WI38 (cell line): Measurements from ENCODE around the gene ZNF417.

Source experiments
- H3K4me3 ChIP-seq: 2 replicates; pipeline ENCODE4 v1.5.1; 2011; ENCODE audit warnings: low read depth, mild to moderate bottlenecking, control low read depth, low read length
- TF ChIP-seq, protein P1 (sequence below): IDR thresholded peaks from 2 replicates; pipeline ENCODE4 v1.5.1; 2012; ENCODE audit warnings: low read depth, mild to moderate bottlenecking, control low read depth, low read length

Gene ZNF417

DNA sequence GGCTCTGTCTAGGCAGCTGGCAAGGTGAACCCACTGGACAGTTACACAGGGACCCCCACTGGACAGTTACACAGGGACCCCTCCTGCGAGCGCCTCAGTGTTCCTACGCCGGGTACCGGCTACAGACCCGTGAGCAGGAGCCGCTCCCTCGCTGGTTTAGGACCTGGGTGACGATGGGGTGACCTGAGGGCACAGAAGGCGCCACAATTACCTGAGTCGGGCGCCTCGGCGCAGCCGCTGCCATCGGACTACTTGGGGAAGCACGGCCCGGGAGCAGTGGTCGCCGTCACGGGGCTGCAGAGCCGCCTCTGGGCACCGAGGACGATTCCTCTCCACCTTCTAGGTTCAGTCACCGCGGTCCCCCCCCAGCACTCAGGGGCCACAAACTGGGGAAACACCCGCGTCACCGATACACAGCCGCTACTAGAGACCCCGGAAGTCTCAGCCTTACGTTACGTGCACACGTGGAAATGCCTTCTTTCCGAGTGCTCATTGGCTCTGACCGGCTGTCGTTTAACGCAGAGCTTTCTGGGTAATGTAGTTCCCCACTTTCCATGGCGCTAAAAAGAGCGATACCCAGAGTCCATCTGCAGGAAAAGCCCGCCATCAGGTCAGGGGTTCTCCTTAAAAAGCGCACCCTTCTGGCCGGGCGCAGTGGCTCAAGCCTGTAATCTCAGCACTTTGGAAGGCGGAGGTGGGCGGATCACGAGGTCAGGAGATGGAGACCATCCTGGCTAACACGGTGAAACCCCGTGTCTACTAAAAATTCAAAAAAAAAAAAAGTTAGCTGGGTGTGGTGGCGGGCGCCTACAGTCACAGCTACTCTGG lies at the start of gene ZNF417:
TSS of gene ZNF417 (minus strand) at position 425 of the 828 bp plus-strand sequence. CDS start at position 244, 181 bp downstream.
- TF ChIP-seq, protein P1, sequence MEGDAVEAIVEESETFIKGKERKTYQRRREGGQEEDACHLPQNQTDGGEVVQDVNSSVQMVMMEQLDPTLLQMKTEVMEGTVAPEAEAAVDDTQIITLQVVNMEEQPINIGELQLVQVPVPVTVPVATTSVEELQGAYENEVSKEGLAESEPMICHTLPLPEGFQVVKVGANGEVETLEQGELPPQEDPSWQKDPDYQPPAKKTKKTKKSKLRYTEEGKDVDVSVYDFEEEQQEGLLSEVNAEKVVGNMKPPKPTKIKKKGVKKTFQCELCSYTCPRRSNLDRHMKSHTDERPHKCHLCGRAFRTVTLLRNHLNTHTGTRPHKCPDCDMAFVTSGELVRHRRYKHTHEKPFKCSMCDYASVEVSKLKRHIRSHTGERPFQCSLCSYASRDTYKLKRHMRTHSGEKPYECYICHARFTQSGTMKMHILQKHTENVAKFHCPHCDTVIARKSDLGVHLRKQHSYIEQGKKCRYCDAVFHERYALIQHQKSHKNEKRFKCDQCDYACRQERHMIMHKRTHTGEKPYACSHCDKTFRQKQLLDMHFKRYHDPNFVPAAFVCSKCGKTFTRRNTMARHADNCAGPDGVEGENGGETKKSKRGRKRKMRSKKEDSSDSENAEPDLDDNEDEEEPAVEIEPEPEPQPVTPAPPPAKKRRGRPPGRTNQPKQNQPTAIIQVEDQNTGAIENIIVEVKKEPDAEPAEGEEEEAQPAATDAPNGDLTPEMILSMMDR = peak; percentile 18; the same call in 1 of the 2 replicates
- peak within 1 kb of the TSS; percentile 87 for H3K4me3 ChIP-seq

DNA sequence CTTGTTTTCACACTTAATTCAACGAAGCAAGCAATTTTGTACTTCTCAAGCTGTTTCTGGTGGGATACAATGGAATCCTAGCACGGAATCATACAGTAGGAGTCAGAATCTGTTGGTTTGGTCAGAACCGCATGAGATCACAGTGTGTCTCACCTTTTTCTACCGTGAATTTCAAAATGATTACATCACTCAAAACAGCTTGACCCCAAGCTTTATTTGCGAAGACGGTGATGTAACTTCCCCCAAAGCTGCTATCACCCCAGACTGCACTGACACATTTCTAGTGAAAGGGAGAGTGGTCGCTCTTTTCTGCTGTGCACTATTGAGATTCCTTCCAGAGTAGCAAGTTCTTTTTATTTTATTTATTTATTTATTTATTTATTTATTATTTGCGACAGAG lies 48.4 kb upstream of the ZNF417 start:
- H3K4me3 ChIP-seq = no peak overlapping the region
- TF ChIP-seq, protein P1 = no peak

DNA sequence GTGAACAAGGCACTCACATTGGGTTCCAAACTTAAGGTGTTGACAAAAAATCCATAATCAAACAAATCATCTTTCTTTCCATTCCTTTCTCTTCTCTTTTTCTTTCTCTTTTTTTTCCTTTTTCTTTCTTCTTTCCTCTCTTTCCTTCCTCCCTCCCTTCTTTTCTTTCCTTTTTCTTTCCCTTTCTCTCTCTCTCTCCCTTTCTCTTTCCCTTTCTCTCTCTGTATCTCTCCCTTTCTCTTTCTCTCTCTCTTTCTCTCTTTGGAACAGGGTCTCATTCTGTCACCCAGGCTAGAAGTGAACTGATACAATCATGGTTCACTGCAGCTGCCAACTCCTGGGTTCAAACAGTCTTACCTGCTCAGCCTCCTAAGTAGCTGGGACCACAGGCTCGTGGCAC lies 45.4 kb upstream of the ZNF417 start:
- TF ChIP-seq, protein P1 = no peak
- H3K4me3 ChIP-seq = no peak overlapping the region

- TF ChIP-seq, protein P1 = no peak
- no peak overlapping the region for H3K4me3 ChIP-seq
These were observed 38.6 kb upstream of the ZNF417 start for GRCh38 chr19:57954996-57955395.

DNA sequence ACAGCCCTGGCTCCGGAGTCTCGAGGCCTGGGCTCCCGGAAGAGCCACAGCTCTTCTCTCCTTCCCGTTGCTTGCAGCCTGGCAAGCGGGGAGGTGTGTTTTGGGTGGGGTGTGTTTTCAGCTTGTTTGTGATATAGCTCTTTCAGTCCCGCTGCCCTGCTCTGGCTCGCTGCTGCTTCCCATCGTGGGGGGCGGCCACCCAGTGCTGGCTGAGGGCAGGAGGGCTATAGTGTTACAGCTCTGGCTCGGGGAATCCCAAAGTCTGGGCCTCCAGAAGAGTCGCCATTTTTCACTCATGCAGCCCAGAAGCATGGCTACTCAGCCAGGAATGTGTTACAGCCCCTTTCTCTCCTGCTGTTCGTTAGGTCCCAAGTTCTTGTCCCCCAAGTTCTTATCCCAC lies 33.3 kb upstream of the ZNF417 start:
- TF ChIP-seq, protein P1 = no peak
- H3K4me3 ChIP-seq = no peak overlapping the region

GRCh38 chr19:57949296-57949695 lies 32.9 kb upstream of the ZNF417 start:
- no peak overlapping the region for H3K4me3 ChIP-seq
- TF ChIP-seq, protein P1 = no peak

DNA sequence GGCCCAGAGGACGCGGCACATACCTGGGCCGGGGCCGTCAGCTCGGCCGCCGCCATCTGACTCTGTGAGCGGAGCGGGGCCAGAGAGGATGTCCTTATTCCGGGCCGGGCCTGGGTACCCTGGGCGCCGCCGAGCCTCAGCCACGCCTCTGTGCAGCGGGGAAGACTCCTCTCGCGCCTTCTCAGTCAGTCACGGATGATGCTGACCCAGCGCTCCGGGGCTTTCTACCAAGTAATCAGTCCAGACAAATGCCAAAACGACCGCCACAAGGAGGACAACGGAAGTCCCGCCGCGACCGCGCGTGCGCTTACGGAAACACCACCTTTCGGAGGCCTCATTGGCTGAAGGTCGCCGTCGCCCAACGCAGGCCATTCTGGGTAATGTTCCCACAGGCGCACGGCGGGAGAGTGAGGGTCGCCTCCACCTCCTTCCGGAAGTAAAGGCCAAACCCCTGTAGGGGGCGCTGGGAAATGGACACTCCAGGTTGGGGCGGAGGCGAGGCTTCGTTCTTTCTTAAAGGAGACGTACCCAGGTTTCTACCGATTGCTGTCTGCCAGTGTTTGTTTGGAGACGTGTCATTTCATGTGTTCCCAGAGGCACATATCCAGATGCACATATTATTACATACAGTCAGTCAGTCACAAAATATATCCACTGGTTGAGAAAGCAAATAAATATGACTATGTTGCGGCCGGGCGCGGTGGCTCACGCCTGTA lies 31.2 kb upstream of the ZNF417 start, which contains the start of gene ZNF256:
TSS of gene ZNF256 (minus strand) at position 288 of the 716 bp plus-strand sequence. CDS start at position 56, 232 bp downstream.
- H3K4me3 ChIP-seq = peak within 1 kb of the TSS; percentile 77
- TF ChIP-seq, protein P1 = peak; percentile 34
